ENCODE measurements around the gene RPL32. TPM values are rescaled to one million over a fixed set of nuclear protein-coding genes. Genes with fewer than 3 reads are reported as not detected.

Gene RPL32
- polyA plus RNA-seq, 1 of the 3 experiments (the other 2 are of a cell fraction): 2,311 TPM

GRCh38 chr3:12868039-12869034, 27.0 kb upstream of the RPL32 start:
- Histone ChIP-seq H4K20me1 (ENCODE audit: insufficient read depth) (no peaks in the 10 kb centered on the region), H3F3A (replicated peaks; ENCODE audit: insufficient read depth) (no peaks in the 10 kb centered on the region), H3K9me3 (no peaks in the 10 kb centered on the region), H3K79me2 (ENCODE audit: insufficient read depth) (no peaks in the 10 kb centered on the region), H3K27me3 (ENCODE audit: insufficient read depth) (no peaks in the 10 kb centered on the region), H3K4me1 (ENCODE audit: control insufficient read depth in 1 of 2, insufficient read depth in 2 of 2, low read depth in 1 of 2, low read length in 1 of 2) (peaks cover 0 to 12% of the 10 kb centered on the region in 2 experiments; a peak in 1 of 4 replicates), H3K9me2 (no peaks in the 10 kb centered on the region), H3K4me3 (ENCODE audit: low read depth in 2 of 2, low read length in 1 of 2) (peak overlapping the region in 1 of 2 experiments; percentile 10; a peak in 1 of 4 replicates), H2AFZ (ENCODE audit: low read depth) (no peak overlapping the region), H3K27ac (ENCODE audit: low read depth in 2 of 2, low read length in 1 of 2) (no peak overlapping the region), H3K36me3 (replicated peaks in 1 of 2; ENCODE audit: control insufficient read depth in 1 of 2, insufficient read depth in 2 of 2, low read length in 1 of 2) (no peaks in the 10 kb centered on the region), H3K4me2 (0 out of 2 replicates have a peak overlapping the region, but pooled peaks have one; percentile 6), H3K9ac (no peak overlapping the region)
- 63% methylated on average over 33 of the region's 45 CpGs for WGBS (ENCODE audit: low lambda C conversion rate)
- POLR2A ChIA-PET: interaction anchor here (0.6 kb wide), 1 partner anchor 61 kb away, joined by 3 read pairs; no protein-coding TSS in a partner anchor
- TF ChIP-seq NRF1 (IDR thresholded peaks at IDR 0.05; ENCODE audit: low read depth, low read length) (no peak), RAD21 (IDR thresholded peaks at IDR 0.05; ENCODE audit: low read length) (peak; percentile 94), CHD2 (IDR thresholded peaks at IDR 0.05; ENCODE audit: low read length, partially characterized antibody) (peak; percentile 31), CTCF (IDR thresholded peaks at IDR 0.05) (peak; percentile 84), SMC3 (IDR thresholded peaks at IDR 0.05; ENCODE audit: low read depth, low read length) (peak; percentile 97), JUND (IDR thresholded peaks at IDR 0.05) (no peak), RFX5 (IDR thresholded peaks at IDR 0.05; ENCODE audit: low read length) (peak; percentile 17; the same call in 1 of the 2 replicates)
- CTCF ChIA-PET: interaction anchor here (0.6 to 13.3 kb wide), 27 partner anchors 9 to 225 kb away, joined by 3 to 150 read pairs (median 4); no protein-coding TSS in a partner anchor
- DNase-seq: peak; percentile 89

- Histone ChIP-seq H3K27me3 (ENCODE audit: insufficient read depth) (no peaks in the 10 kb centered on the region), H3K9ac (no peak overlapping the region), H4K20me1 (ENCODE audit: insufficient read depth) (no peaks in the 10 kb centered on the region), H3K9me3 (no peaks in the 10 kb centered on the region), H3K4me3 (ENCODE audit: low read depth in 2 of 2, low read length in 1 of 2) (no peak overlapping the region), H3K4me2 (no peak overlapping the region), H3K9me2 (no peaks in the 10 kb centered on the region), H3K27ac (ENCODE audit: low read depth in 2 of 2, low read length in 1 of 2) (no peak overlapping the region), H2AFZ (ENCODE audit: low read depth) (no peak overlapping the region), H3K79me2 (ENCODE audit: insufficient read depth) (no peaks in the 10 kb centered on the region), H3K36me3 (replicated peaks in 1 of 2; ENCODE audit: control insufficient read depth in 1 of 2, insufficient read depth in 2 of 2, low read length in 1 of 2) (no peaks in the 10 kb centered on the region), H3K4me1 (ENCODE audit: control insufficient read depth in 1 of 2, insufficient read depth in 2 of 2, low read depth in 1 of 2, low read length in 1 of 2) (peaks cover 0 to 12% of the 10 kb centered on the region in 2 experiments; a peak in 1 of 4 replicates), H3F3A (replicated peaks; ENCODE audit: insufficient read depth) (no peaks in the 10 kb centered on the region)
- POLR2A ChIA-PET: interaction anchor here (0.8 kb wide), 1 partner anchor 25 kb away, joined by 3 read pairs; no protein-coding TSS in a partner anchor
- no peak for TF ChIP-seq TAF1 (IDR thresholded peaks at IDR 0.05; ENCODE audit: borderline replicate concordance, low read depth, low read length)
- CTCF ChIA-PET: interaction anchor here (0.8 to 13.3 kb wide), 5 partner anchors 25 to 118 kb away, joined by 3 to 150 read pairs (median 9); no protein-coding TSS in a partner anchor
- WGBS (ENCODE audit: low lambda C conversion rate): 47% methylated on average over 6 of the region's 6 CpGs
- DNase-seq: no peak
Measured at GRCh38 chr3:12866836-12867235, 25.5 kb upstream of the RPL32 start.

Data from SK-N-SH (cell line).